NCI-H2107 treated with DMSO at 0.1 percent for 48 hours (cell line): Measurements from ENCODE around the gene FAM107B.
"Not testable (repeated sequence)": the region's sequence is repeated elsewhere in the genome, so short reads cannot be mapped to it uniquely, and the experiment has no call there.

Experiments used
- DNase-seq: peaks from one replicate; lab custom pipeline; 2025; ENCODE audit not compliant: unreplicated experiment; lab: John Stamatoyannopoulos, UW

FAM107B gene

GRCh38 chr10:14696821-14697220 is 77.9 kb downstream of the FAM107B start:
- DNase-seq: no peak

GRCh38 chr10:14695847-14696480 is 78.7 kb downstream of the FAM107B start:
- no peak for DNase-seq

- no peak for DNase-seq
Measured at GRCh38 chr10:14693891-14694290, 80.8 kb downstream of the FAM107B start.

- no peak for DNase-seq
Measured at GRCh38 chr10:14692344-14693076, 82.2 kb downstream of the FAM107B start.

- no peak for DNase-seq
Measured at GRCh38 chr10:14691359-14691758, 83.3 kb downstream of the FAM107B start.

GRCh38 chr10:14688606-14689005 is 86.1 kb downstream of the FAM107B start:
- DNase-seq: no peak

- not testable (repeated sequence) for DNase-seq
Measured at GRCh38 chr10:14688189-14688588, 86.5 kb downstream of the FAM107B start.

- no peak for DNase-seq
Measured at GRCh38 chr10:14687340-14687739, 87.4 kb downstream of the FAM107B start.

GRCh38 chr10:14686356-14686755 is 88.3 kb downstream of the FAM107B start:
- no peak for DNase-seq

- DNase-seq: no peak
Measured at GRCh38 chr10:14684354-14684753, 90.3 kb downstream of the FAM107B start.

- DNase-seq: no peak
Measured at GRCh38 chr10:14683256-14683655, 91.4 kb downstream of the FAM107B start.

GRCh38 chr10:14681802-14682201 is 92.9 kb downstream of the FAM107B start:
- DNase-seq: no peak

GRCh38 chr10:14681305-14681704 is 93.4 kb downstream of the FAM107B start:
- DNase-seq: no peak

- no peak for DNase-seq
Measured at GRCh38 chr10:14678637-14679036, 96.1 kb downstream of the FAM107B start.

- no peak for DNase-seq
Measured at GRCh38 chr10:14676732-14677131, 98.0 kb downstream of the FAM107B start.

- no peak for DNase-seq
Measured at GRCh38 chr10:14674376-14675050, 100.2 kb downstream of the FAM107B start.

GRCh38 chr10:14673189-14673861 is 101.4 kb downstream of the FAM107B start:
- DNase-seq: no peak

- no peak for DNase-seq
Measured at GRCh38 chr10:14671386-14671831, 103.3 kb downstream of the FAM107B start.

- no peak for DNase-seq
Measured at GRCh38 chr10:14670551-14671240, 104.0 kb downstream of the FAM107B start.

GRCh38 chr10:14669576-14669975 is 105.1 kb downstream of the FAM107B start:
- DNase-seq: no peak

- no peak for DNase-seq
Measured at GRCh38 chr10:14667781-14668180, 106.9 kb downstream of the FAM107B start.
